PC-9 (cell line): Measurements from ENCODE around the gene MON1A.

Experiments used
- CTCF ChIP-seq: fragments of 200-600 bp; sonication (generic); conservative IDR thresholded peaks from 2 replicates; pipeline ENCODE4 v1.6.1; 2017; ENCODE audit warnings: mixed run types, antibody characterized with exemption, mild to moderate bottlenecking, moderate library complexity
- EZH2 ChIP-seq: fragments of 200-600 bp; sonication (generic); IDR thresholded peaks from 2 replicates; pipeline ENCODE4 v1.8.0; 2017; ENCODE audit warnings: antibody characterized with exemption, low read depth

- TF ChIP-seq EZH2 = no peak
- no peak for TF ChIP-seq CTCF
Measured at GRCh38 chr3:49877716-49878115, 51.9 kb downstream of the MON1A start.
